Parathyroid adenoma (tissue), 2 donors: Measurements from ENCODE around the gene CCDC91.

Source experiments
- H2AFZ ChIP-seq: fragments of 300-600 bp; sonication (generic); one replicate; pipeline ENCODE4 v1.7.0; 2017; ENCODE audit warnings: antibody characterized with exemption, mild to moderate bottlenecking
- H3K27ac ChIP-seq: fragments of 300-600 bp; sonication (generic); one replicate; pipeline ENCODE4 v1.7.0; 2017
- H3K27me3 ChIP-seq: fragments of 300-600 bp; sonication (generic); one replicate; pipeline ENCODE4 v1.7.0; 2017; ENCODE audit warnings: low read length; ENCODE audit not compliant: control insufficient read depth, insufficient read depth
- H3K36me3 ChIP-seq: fragments of 300-600 bp; sonication (generic); one replicate; pipeline ENCODE4 v1.7.0; 2017; ENCODE audit warnings: low read length; ENCODE audit not compliant: control insufficient read depth, insufficient read depth
- H3K4me1 ChIP-seq: fragments of 300-600 bp; sonication (generic); one replicate; pipeline ENCODE4 v1.7.0; 2017; ENCODE audit warnings: control low read depth
- H3K4me2 ChIP-seq: fragments of 300-600 bp; sonication (generic); one replicate; pipeline ENCODE4 v1.7.0; 2017; ENCODE audit warnings: low read length
- H3K4me3 ChIP-seq: fragments of 300-600 bp; sonication (generic); one replicate; pipeline ENCODE4 v1.7.0; 2017; ENCODE audit warnings: low read depth, low read length
- H3K79me2 ChIP-seq: fragments of 300-600 bp; sonication (generic); one replicate; pipeline ENCODE4 v1.7.0; 2017; ENCODE audit warnings: control low read depth
- H3K9ac ChIP-seq: fragments of 300-600 bp; sonication (generic); one replicate; pipeline ENCODE4 v1.7.0; 2017; ENCODE audit warnings: mild to moderate bottlenecking
- H3K9me3 ChIP-seq: fragments of 300-600 bp; sonication (generic); one replicate; pipeline ENCODE4 v1.7.0; 2017; ENCODE audit warnings: low read length; ENCODE audit not compliant: control insufficient read depth
- CTCF ChIP-seq: fragments of 300-600 bp; sonication (generic); IDR thresholded peaks from one replicate; pipeline ENCODE4 v1.7.0; 2017; ENCODE audit warnings: antibody characterized with exemption, mild to moderate bottlenecking
- donor health status: primary hyperparathyroidism.

The CCDC91 gene

DNA sequence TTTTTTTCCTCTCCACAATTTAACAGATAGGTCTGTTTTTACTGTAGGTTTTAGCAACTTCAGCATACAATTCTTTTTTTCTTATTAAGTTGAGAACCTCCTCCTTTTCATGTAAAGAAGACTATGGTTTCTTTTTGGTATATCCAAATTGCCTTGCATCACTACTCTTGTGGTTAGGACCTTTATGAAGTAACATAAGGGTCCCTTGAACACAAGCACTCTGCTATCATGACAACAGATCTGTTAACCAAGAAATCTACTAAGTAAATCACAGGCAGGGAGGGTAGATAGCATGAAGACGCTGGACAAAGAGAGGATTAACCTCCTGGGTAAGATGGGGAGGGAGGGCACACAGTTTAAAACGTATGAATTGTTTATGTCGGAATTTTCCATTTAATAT is 380.6 kb downstream of the CCDC91 start:
- no peak overlapping the region for H3K4me2 ChIP-seq
- H3K4me3 ChIP-seq, result no peak overlapping the region
- H3K36me3 ChIP-seq, result no peaks in the 10 kb centered on the region
- no peak overlapping the region for H3K27ac ChIP-seq
- no peak overlapping the region for H2AFZ ChIP-seq
- no peaks in the 10 kb centered on the region for H3K4me1 ChIP-seq
- no peaks in the 10 kb centered on the region for H3K79me2 ChIP-seq
- TF ChIP-seq CTCF, result no peak
- H3K27me3 ChIP-seq, result no peaks in the 10 kb centered on the region
- H3K9me3 ChIP-seq, result no peaks in the 10 kb centered on the region
- H3K9ac ChIP-seq, result no peak overlapping the region

DNA sequence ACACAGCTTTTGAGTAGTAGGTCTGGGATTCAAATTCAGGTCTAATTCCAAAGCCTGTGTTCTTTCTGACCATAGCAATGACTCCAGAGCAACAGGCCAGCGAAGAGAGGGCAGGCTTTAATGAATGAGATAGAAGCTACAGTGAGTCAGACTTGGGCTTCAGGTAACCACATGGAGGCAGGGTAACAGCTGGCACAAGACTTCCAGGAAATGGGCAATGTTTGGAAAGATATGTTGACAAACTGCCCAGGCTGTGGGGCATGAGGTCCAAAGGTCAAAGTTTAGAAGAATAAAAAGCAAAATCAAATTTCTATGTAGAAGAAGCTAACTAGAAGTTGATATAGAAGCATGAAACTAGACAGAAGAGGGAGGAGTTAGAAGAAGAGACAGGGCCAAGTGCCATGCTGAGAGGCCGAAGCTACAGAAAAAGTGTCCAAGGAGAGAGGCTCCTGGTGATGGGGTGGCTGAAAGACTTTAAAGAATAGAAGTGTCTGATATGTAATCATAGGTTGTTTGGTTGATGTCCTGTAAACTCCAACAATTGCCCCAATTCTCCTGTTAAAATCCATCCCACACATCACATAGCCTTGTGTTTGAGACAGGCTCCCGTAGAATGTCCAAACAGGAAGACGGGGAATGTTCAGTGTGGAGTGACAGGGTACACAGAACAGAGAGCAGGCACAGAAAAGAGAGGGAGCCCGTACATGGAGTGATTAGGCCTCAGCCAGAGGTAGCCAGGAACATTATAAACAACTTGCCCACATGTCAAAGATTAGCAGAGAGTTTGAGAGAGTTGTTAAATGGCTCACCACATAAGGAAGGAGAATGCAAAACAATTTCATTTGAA is 384.7 kb downstream of the CCDC91 start:
- H3K27me3 ChIP-seq, result no peaks in the 10 kb centered on the region
- TF ChIP-seq CTCF, result no peak
- H2AFZ ChIP-seq, result no peak overlapping the region

DNA sequence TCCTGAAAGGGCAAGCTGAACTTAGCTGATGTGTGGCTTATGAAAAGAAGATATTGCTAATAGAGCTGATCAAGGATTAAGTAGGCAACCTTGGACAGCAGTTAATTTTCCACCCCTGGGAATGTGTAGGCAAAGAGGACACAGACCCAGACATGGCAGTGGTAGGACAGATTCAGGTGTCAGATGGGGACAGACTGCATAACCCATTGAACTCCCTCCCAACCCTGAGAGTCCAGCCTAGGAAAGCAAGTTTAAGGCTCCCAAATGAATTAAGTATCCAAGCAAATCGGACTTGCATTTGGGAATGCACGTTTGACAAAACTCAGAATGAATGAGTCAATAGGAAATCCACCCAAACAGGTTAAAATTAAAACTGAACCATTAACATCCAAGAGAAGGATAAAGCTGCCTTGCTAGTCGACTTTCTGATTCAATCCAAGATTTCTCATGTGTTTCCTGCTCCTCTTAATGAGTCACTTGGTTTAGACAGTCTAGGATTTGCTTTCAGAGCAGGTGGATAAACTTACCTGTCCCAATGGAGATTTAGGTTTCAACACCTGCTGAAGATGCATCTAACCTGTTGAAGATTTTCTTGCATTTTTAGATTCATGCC is 385.4 kb downstream of the CCDC91 start:
- Histone ChIP-seq H3K36me3 (no peaks in the 10 kb centered on the region), H2AFZ (no peak overlapping the region), H3K9me3 (no peaks in the 10 kb centered on the region), H3K9ac (no peak overlapping the region), H3K79me2 (no peaks in the 10 kb centered on the region), H3K27ac (no peak overlapping the region), H3K4me1 (no peaks in the 10 kb centered on the region), H3K4me3 (no peak overlapping the region), H3K27me3 (no peaks in the 10 kb centered on the region), H3K4me2 (no peak overlapping the region)
- no peak for TF ChIP-seq CTCF

More for the DNA sequence above, 384.7 kb downstream of the CCDC91 start:
- no peaks in the 10 kb centered on the region for H3K79me2 ChIP-seq
- no peak overlapping the region for H3K4me2 ChIP-seq
- no peaks in the 10 kb centered on the region for H3K36me3 ChIP-seq
- no peak overlapping the region for H3K9ac ChIP-seq
- no peak overlapping the region for H3K4me3 ChIP-seq
- H3K27ac ChIP-seq, result no peak overlapping the region
- no peaks in the 10 kb centered on the region for H3K4me1 ChIP-seq
- H3K9me3 ChIP-seq, result no peaks in the 10 kb centered on the region

DNA sequence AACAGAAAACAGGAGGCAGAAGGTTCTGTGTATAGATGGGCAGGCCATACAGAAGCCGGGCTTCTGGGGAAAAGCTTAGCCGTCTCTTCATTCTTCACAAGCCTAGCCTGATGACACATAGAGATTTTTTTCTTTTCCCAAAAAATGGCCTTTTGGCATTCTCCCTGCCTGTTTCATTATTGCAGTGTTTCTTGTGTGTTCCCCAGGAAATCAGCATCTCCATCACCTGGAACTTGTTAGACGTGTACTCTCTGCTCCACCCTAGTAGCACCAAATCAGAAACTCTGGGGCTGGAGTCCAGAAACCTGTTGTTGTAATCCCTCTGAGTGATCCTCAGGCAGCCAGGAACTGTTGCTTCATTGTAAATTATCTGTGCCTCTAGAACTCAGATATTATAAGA is 388.1 kb downstream of the CCDC91 start:
- Histone ChIP-seq H2AFZ (no peak overlapping the region), H3K27me3 (no peaks in the 10 kb centered on the region), H3K9me3 (no peaks in the 10 kb centered on the region), H3K4me1 (no peaks in the 10 kb centered on the region), H3K4me2 (no peak overlapping the region), H3K27ac (no peak overlapping the region), H3K9ac (no peak overlapping the region), H3K36me3 (no peaks in the 10 kb centered on the region), H3K4me3 (no peak overlapping the region), H3K79me2 (no peaks in the 10 kb centered on the region)
- no peak for TF ChIP-seq CTCF
